Stimulated activated CD4-positive, alpha-beta T cell treated with anti-CD3 and anti-CD28 coated beads, Interleukin-1b, Interleukin-23, amount 100 ng/mL, for 1 hour (primary cell): ENCODE results near the gene ELOB.
"Not testable (repeated sequence)": the region's sequence is repeated elsewhere in the genome, so short reads cannot be mapped to it uniquely, and the experiment has no call there.

Experiments used
- DNase-seq, 2 donors: peaks; one replicate each; pipeline ENCODE4 v3.0.0-alpha.2; 2020; ENCODE audit warnings: low read depth in 2 of 2

ELOB gene

DNA sequence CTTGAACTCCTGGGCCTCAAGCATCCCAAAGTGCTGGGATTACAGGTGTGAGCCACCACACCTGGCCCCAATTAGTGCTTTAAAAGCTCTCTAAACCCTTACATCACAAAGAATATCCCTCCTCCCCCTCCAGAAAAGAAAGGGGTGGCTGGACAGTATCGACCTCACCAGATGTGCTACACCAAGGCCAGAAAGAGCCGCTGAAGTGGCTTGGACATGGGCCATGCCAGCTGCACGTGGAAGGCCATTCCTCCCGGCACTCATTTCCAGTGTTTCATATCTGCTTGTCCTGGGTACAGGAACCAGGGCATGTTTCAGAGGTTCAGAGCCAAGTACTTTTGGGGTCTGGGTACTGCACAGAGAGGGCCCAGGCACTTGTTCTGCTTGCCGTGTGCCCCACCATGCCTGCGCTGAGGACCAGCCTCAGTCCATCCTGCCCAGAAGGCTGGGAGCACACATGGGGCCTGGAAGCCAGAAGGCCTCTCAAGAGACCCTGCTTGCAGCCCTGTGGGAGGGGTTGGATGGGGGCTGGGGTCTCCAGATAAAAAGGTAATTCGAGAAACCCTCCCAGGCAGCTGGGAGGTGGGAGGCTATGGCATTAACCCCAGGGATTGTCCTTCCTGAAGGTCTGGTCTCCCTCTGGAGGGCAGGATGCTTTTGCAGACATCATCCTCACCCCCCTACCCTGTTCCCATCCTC lies 28.2 kb downstream of the ELOB start:
- DNase-seq = no peak

DNA sequence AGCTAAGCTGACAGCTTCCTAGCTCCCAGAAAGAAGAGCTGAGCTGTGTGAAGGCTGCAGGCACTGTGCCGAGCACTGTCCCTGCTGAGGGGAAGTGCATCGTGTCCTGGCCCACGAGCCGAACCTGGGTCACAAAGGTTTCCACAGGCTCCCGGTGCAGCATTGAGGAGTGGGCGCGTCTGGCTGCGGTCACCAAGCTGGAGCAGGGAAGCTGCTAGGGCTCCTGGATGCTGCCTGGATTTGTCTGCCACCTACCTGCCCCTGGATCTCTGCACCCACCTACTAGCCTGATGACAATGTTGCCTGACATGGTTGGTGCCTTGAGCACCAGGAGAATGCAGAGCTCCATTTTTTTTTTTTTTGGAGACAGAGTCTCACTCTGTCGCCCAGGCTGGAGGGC lies 31.1 kb downstream of the ELOB start:
- DNase-seq = no peak

DNA sequence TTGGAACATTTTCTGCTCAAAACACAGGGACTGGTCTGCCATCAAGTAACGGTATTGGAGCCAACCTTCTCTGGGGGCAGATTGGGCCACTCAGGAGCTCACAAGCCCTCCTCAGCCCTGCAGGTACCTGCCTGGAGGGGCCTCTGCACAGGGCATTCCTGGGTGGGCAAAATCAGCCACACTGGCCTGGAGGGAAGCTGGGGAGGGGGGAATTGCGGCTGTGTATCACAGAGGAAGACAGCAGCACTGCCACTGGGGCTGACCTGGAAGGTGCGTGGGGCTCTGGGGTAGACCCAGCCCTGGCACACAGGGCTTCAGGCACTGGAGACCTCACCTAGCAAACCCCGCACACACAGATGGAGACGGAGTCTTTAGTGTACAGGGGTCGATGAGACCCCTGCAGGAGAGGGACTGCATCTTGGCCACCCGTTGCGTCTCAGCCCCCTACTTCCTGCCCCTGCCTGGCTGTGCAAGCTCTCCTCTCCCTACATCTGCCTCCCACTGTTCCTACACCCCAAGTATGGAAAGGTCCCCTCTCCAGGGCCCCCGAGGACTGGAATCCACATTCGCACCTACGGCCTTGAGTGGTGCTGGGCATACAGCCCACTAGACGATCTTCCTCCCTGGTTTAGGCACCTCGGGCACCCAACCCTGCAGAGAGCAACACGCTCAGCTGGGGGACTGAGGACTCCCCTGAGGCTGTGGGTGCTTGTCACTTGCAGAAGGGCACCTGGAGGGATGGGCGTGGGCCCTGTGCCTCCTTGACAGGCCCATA lies 31.8 kb downstream of the ELOB start:
- no peak for DNase-seq

DNA sequence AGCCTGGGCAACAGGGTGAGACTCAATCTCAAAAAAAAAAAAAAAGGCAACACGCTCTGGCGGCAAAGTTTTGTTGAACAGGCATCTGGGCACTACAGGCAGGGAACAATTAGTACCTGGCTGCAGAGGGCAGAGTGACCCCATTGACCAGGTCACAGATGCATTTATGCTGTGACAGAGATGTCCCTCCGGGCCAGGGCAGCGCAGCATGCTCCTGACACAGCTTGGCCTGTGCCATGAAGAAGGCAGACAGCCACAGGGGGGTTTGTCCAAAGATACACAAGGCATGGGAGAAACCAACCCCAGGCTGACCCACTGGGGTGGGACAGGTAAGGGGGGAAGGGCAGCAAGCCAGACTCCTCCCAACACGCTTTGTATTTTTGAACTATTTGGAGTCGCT lies 32.4 kb downstream of the ELOB start:
- no peak for DNase-seq

DNA sequence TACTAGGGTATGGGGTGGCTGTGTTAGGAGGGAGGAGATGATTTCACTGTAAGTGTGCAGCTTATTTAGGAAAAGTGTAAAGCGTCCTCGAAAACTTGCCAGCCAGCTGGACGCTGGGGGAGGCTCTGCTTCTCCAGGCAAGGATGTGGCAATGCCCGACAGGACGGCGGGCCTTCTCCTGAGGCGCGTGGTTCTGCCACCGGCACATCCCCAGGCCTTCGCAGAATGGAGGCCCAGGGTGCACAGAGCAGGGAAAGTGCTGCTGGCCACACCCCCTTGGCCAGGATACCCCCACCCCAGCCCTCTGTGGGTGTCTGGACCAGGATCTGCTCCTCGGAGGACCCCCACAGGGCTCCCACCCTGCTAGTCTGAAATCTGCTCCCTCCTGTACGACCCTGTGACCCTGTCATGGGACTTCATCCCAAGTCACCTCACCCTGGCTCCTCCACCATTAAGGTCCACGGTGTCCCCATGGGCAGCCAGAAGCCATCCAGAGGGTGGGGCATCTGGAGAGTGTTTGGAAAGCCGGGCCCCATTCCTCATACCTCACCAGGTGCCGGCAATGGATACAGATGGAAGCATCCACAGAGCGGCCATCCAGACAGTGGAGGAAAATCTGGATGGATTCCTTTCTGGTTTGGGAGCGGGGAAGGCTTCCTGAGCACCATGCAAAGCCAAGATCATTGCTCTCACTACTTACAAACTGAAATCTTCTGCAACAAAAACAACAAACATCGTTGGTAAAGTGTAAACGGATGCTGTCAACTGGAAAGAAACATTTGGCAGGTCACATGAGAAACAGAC lies 33.9 kb downstream of the ELOB start:
- DNase-seq = no peak

DNA sequence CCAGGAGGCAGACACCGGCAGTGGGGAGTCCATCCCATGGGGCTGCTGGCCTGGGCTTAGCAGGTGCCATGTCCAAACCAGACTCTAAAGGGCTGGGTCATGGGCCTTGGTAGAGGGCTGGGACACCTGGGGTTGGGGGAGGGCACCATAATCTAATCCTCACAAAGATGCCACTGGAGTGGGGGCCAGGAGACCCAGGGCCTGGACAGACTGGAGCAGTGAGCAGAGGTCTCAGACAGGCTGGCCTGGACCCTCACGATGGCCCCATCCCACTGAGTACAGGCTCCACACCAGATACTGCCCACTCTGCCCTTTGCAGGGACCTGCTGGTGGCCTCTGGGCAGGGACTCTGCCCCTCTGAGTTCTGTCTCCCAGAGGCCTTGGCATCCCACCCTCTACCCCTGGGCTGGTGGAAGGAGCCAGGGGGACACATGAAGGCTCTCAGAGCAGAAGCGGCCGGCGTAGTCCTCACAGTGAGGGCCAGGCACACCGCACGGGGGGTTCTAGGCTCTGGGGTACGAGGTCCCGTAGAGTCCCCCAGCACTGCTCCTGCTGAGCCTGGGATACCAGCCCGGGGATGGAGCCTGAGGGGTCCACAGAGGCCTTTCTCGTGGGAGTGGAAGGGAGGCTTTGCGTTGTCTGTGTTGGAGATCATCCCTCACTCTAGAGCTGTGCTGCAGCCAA lies 34.6 kb downstream of the ELOB start:
- no peak for DNase-seq

DNA sequence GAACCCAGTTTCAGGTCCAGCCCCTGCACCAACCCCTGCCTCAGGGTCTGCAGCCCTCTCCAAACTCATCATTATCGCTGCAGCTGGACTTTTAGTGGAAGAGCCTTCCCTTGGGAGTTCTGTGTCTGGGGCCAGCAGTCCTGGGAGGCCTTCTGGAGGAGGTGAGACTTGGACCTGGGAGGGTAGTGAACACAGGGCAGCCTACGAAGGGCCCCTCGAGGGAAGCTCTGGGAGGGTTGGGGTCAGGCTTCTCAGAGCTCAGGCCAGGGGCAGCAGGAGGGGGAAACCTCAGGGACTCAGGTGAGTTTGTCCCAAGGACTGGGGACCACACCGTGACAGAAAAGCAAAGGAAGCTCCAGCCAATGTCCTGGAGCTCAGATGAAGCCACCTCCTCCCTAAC lies 35.9 kb downstream of the ELOB start:
- DNase-seq = no peak

DNA sequence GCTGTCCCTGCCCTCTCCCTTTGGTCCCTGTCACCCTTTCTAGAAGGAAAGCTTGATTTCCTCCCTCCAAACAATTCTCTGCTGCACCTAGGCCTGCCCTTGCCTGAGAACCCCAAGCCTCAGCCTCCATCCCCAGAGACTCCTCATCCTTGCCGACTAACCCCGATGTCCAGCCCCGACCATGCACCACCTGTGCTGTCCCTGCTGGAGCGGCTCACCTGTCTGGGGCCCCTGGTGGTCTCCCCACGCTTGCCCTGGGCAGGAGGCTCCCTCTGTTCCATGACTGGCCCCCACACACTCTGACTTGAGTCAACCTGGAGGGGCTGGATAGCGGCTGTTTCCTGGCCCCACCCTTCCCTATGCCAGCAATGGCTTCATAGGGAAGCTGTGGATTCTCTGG lies 36.6 kb downstream of the ELOB start:
- DNase-seq = no peak

DNA sequence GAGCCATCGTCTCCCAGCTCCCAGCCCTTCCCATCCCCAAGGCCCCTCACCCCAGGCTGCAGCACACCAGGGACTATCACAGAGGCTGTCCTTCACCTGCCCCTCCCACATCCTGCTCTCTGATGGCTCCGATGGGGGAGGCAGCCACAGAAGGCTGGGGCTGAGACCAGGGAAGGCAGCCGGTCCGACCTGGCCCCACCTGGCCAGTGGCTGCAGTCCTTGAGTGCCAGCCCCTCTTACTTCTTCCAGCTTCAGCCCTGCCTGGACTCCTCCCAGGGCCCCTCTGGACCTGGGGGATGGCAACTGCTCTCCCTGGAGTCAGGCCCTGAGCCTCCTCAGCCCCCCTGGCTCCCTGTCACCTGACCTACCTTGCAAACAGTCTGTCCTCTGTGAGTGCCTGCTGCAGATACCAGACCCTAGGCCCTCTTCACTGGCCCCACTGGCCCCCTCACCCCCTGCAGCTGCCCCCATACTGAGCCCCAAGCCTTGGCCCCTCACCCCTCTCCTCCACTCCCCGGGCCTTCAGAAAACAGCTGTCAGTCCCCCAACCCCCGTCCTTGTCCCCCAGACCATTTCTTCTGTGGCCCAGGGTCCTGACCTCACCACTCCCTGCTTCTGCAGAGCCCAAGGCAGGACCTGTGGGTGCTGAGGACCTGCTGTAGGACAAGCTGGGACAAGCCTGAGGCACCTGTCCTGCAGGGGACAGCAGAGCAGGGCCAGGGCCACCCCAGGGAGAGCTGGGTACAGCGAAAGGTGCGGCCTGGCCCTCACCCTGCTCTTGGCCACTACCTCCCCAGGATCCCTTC lies 37.3 kb downstream of the ELOB start:
- no peak for DNase-seq

DNA sequence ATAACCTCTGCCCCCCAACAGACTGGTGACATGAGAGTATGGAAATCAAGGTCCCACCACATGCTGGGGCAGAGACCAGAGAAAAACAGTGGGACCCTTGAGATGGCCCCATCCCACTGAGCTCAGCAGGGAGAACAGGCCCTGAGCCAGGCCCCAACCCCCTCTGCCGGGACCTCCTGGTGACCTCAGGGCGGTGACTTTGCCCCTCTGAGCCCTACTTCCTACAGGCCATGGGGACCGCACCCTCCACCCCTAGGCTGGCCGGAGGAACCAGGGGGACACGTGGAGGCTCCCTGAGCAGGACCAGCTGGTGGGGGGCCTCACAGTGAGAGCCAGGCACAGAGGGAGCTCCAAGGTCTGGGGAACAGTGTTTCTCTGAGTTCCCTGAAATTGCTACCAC lies 38.5 kb downstream of the ELOB start:
- DNase-seq = no peak

DNA sequence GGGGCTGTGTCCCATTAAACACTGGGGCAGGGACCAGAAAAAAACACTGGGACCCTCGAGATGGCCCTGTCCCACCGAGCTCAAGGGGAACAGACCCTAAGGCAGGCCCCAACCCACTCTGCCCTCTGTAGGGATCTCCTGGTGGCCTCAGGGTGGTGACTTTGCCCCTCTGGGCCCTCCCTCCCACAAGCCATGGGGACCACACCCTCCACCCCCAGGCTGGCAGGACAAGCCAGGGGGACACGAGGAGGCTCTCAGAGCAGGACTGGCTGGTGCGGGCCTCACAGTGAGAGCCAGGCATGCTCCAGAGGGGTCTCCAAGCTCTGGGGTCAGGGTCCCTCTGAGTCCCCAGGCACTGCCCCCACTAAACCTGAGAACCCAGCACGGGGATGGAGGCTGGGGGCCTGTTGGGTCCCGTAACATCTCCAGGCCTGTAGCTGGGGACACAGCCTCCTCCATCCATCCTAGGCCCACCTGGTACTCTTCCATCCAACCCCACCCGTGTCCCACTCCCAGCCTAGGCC lies 39.1 kb downstream of the ELOB start:
- DNase-seq = no peak

DNA sequence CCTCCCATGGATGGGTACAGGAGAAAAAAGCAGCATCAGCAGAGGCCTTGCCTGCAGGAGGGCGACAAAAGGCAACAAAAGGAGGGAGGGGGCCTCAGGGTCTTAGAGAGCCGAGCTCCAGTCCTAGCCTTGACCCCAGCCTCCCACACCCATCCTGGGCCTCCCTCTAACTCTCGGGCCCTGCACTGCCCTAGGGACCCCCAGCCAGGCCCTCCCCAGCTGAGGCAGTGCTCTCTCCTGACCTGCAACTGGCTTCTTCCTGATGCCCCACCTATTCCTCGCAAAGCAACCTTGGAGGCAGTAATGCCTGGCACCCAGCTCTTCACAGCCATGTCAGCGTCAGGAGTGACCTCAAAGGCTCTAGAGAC lies 39.9 kb downstream of the ELOB start:
- DNase-seq = no peak

DNA sequence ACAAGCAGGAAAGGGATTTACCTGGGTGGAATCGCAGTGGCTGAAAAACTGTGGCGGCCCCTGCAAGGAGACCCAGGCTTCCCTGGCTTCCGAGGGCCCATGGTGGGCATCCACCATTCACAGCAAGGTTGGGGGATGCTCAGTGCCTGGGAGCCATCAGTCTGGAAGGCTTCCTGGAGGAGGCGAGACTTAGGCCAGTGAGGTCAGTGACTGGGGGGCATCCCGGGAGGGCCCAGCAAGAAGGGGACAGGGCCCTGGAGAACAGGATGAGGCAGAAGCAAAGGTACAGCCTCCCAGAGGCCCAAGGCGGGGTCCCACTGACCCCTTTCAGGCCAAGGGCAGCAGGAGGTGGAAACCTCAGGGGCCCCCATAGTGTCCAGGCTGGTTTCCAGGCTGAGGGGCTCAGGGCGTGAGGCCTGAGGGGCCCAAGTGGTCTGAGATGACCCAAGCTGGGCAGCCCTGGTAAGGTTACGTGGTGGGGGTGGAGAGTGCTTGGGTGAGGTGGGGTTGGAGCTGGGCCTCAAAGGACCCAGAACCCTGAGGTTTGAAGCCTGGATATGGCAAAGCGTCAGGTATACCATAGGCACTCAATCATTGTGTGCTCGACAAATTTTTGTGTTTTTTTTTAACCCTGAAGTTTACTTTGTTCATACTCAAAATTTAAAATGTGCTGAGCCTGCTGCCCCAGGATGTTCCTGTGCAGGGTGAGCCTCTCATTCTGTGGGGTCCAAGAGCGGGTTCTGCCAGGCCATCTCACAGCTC lies 40.4 kb downstream of the ELOB start:
- no peak for DNase-seq

DNA sequence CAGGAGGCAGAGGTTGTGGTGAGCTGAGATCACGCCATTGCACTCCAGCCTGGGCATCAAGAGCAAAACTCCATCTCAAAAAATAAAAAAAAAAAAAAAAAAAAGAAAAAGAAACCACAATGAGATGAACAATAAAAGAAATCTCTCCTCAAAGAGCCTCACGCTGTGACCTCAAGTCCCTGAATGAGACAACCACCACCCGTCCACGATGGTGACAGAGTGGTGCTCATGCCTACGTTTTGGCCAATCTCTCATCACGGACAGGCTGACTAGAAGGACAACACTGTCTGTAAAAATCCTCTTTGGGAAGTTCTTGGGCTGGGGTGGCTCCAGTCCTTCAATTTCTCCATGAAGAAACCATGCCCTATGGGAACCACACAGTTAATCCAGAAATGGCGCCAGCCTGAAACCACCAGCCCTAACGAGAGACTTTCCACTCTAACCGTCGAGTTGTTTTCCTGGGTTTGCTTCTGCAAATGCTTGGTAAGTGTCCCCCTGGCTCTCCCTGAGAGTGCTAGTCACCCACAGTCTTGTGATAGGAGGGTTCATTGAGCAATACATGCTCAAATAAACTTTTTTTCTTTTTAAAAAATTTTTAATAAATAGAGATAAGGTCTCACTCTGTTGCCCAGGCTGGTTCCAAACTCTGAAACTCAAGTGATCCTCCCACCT lies 42.1 kb downstream of the ELOB start:
- DNase-seq = no peak

DNA sequence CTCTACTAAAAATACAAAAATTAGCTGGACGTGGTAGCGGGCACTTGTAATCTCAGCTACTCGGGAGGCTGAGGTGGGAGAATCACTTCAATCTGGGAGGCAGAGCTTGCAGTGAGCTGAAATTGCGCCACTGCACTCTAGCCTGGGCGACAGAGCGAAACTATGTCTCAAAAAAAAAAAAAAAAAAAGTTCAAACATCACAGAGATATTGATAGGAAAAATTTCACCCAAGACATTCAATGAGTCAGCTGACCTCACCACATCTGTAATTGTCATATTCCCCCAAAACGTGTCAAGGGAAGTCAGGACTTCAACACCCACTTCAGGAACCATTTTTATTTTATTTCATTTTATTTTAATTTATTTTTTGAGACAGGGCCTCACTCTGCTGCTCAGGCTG lies 49.0 kb downstream of the ELOB start:
- no peak for DNase-seq

DNA sequence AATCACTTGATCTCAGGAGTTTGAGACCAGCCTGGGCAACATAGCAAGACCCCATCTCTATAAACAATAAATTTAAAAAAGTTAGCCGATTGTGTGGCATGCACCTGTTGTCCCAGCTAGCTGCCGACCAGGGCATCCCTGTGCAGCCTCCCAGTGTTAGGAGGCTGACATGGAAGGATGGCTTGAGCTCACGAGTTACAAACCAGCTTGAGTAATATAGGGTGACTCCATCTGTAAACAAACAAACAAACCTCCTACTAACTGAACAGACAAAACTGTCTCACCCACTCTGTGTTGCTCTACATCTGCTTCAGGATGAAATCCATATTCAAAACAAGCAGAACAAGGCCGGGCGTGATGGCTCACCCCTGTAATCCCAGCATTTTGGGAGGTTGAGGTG lies 50.2 kb downstream of the ELOB start:
- no peak for DNase-seq

DNA sequence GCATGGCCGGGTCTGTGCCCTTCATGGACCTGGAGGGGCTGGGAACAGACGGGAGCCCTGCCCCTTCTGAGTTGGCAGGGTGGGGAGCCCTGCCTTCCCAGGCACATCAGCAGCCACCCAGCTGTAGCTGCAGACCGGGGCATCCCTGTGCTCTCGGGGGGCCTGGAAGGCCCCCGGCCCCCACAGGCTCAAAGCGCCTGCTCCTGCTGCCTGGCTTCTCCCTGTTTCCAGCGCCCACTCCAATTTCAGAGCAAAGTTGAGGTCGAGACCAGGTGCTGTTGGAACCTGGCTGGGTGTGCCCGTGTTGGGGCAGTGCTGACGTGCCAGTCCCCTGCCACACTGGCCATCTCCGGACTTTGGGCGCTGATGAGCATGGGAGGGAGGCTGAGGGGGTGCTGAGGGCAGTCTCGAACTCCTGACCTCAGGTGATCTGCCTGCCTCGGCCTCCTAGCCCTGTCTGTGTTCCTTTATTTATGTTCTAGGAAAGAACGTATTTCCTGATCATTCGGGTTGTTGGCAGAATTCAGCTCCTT lies 52.2 kb downstream of the ELOB start:
- no peak for DNase-seq

DNA sequence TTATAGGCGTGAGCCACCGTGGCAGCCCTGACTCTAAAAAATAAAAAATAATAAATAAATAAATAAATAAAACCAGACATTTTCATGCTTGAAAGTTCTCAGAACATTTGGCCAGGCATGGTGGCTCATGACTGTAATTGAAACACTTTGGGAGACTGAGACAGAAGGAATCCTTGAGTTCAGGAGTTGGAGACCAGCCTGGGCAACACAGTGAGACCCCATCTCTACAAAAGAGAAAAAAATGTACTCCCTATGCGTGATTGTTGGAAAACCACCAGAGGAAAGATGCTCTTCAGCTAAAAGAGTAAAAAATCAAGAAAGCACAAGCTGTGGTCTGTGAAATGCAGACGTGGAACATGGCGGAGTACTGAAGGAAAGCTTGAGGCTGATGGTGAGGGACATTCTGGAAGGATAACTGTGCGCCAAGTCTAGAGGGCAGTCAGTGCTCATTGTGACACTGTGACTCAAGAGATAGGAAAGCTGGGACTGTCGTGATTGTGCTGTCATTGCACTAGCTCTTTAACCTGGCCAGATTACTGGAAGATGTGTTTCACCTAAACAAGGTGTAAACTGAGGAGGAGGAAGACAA lies 52.9 kb downstream of the ELOB start:
- no peak for DNase-seq

DNA sequence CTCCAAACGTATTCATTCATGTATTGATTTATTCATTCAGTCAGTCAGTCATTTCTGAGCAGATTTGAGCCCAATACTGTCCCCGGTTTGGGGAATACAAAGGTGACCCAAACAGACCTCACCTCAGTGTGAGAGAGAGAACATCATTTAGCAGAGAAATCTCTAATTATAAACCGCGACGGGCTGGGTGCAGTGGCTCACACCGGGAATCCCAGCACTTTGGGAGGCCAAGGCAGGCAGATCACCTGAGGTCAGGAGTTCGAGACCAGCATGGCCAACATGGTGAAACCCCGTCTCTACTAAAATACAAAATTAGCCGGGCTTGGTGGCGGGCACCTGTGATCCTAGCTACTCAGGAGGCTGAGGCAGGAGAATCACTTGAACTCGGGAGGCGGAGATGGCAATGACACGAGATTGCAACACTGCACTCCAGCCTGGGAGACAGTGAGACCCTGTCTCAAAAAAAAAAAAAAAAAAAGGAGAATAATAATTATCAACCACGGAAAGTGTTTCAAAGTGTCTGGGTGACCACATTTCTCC lies 55.4 kb downstream of the ELOB start:
- not testable (repeated sequence) for DNase-seq
